Retinal pigment epithelial cell (primary cell): Measurements from ENCODE around the gene COG5.

Experiments
- DNase-seq: peaks from one replicate; pipeline ENCODE4 v3.0.0-alpha.2; 2010; ENCODE audit warnings: low read depth
- H3K4me3 ChIP-seq: 2 replicates; pipeline ENCODE4 v1.5.1; 2011; ENCODE audit warnings: mild to moderate bottlenecking, low read length, control low read depth, moderate library complexity
- CTCF ChIP-seq: conservative IDR thresholded peaks from 2 replicates; pipeline ENCODE4 v1.5.1; 2011; ENCODE audit warnings: low read depth, low read length, control low read depth, inconsistent platforms

Gene COG5

GRCh38 chr7:107446988-107447387 is 116.7 kb downstream of the COG5 start:
- DNase-seq = no peak
- TF ChIP-seq CTCF = no peak
- H3K4me3 ChIP-seq = no peak overlapping the region

- no peak for TF ChIP-seq CTCF
Measured at GRCh38 chr7:107446531-107446930, 117.2 kb downstream of the COG5 start.

GRCh38 chr7:107442678-107443077 is 121.0 kb downstream of the COG5 start:
- no peak for TF ChIP-seq CTCF
- H3K4me3 ChIP-seq = no peak overlapping the region
- no peak for DNase-seq

More at GRCh38 chr7:107446531-107446930, 117.2 kb downstream of the COG5 start:
- H3K4me3 ChIP-seq = no peak overlapping the region
- DNase-seq = no peak

- no peak for DNase-seq
- H3K4me3 ChIP-seq = no peak overlapping the region
- no peak for TF ChIP-seq CTCF
Measured at GRCh38 chr7:107441581-107442422, 121.9 kb downstream of the COG5 start.

GRCh38 chr7:107439025-107439424 is 124.7 kb downstream of the COG5 start:
- no peak for DNase-seq
- no peak for TF ChIP-seq CTCF
- no peak overlapping the region for H3K4me3 ChIP-seq

- TF ChIP-seq CTCF = no peak
- no peak for DNase-seq
- no peak overlapping the region for H3K4me3 ChIP-seq
Measured at GRCh38 chr7:107435749-107436148, 128.0 kb downstream of the COG5 start.

- TF ChIP-seq CTCF = no peak
- no peak overlapping the region for H3K4me3 ChIP-seq
- no peak for DNase-seq
Measured at GRCh38 chr7:107432261-107432660, 131.5 kb downstream of the COG5 start.
